GM23338 (cell line): ENCODE data around the gene NOA1. TPM values are rescaled to one million over a fixed set of nuclear protein-coding genes. Genes with fewer than 3 reads are reported as not detected.

ENCODE experiments used
- ATAC-seq: fragments of 200-7000 bp; cut with Tn5 transposase; 3 replicates; pipeline ENCODE4 v1.9.1; 2020
- DNase-seq: peaks from one replicate; pipeline ENCODE4 v3.0.0-alpha.2; 2015; ENCODE audit warnings: low spot score
- H2AFZ ChIP-seq: fragments of 200-600 bp; sonication (generic); 2 replicates; pipeline ENCODE4 v1.8.0; 2016; ENCODE audit warnings: antibody characterized with exemption, mild to moderate bottlenecking, moderate library complexity
- H3F3A ChIP-seq: fragments of 200-600 bp; sonication (generic); replicated peaks from 2 replicates; pipeline ENCODE4 v1.8.0; 2017; ENCODE audit warnings: antibody characterized with exemption, mixed run types, low read depth
- H3K27ac ChIP-seq: fragments of 200-600 bp; sonication (generic); 2 replicates; pipeline ENCODE4 v1.6.1; 2016; ENCODE audit warnings: low read depth
- H3K27me3 ChIP-seq: fragments of 200-600 bp; sonication (generic); 2 replicates; pipeline ENCODE4 v1.8.0; 2016; ENCODE audit warnings: mild to moderate bottlenecking, mixed run types, moderate library complexity; ENCODE audit not compliant: insufficient read depth
- H3K36me3 ChIP-seq: fragments of 200-600 bp; sonication (generic); 2 replicates; pipeline ENCODE4 v1.8.0; 2016; ENCODE audit warnings: mild to moderate bottlenecking; ENCODE audit not compliant: insufficient read depth
- H3K4me1 ChIP-seq: fragments of 200-600 bp; sonication (generic); 2 replicates; pipeline ENCODE4 v1.8.0; 2016; ENCODE audit warnings: mild to moderate bottlenecking, moderate library complexity; ENCODE audit not compliant: insufficient read depth
- H3K4me2 ChIP-seq: fragments of 200-600 bp; sonication (generic); 2 replicates; pipeline ENCODE4 v1.7.1; 2017; ENCODE audit warnings: mixed run types
- H3K4me3 ChIP-seq: fragments of 200-600 bp; sonication (generic); 2 replicates; pipeline ENCODE4 v1.6.1; 2016; ENCODE audit warnings: mixed run types
- H3K79me2 ChIP-seq: fragments of 200-600 bp; sonication (generic); replicated peaks from 2 replicates; pipeline ENCODE4 v1.8.0; 2017; ENCODE audit warnings: mild to moderate bottlenecking; ENCODE audit not compliant: insufficient read depth
- H3K9me2 ChIP-seq: fragments of 200-600 bp; sonication (generic); 2 replicates; pipeline ENCODE4 v1.8.0; 2017; ENCODE audit not compliant: insufficient read depth
- H4K20me1 ChIP-seq: fragments of 200-600 bp; sonication (generic); replicated peaks from 2 replicates; pipeline ENCODE4 v1.8.0; 2017; ENCODE audit warnings: mild to moderate bottlenecking; ENCODE audit not compliant: insufficient read depth
- H3K27ac Mint-ChIP-seq: 2 replicates; pipeline ENCODE4 v1.8.0; 2020; ENCODE audit warnings: inconsistent platforms, mild to moderate bottlenecking, moderate library complexity, mixed read lengths
- H3K27me3 Mint-ChIP-seq: 3 replicates; pipeline ENCODE4 v1.8.0; 2022; ENCODE audit warnings: low read depth, mild to moderate bottlenecking, moderate library complexity, mixed read lengths, inconsistent platforms; ENCODE audit not compliant: insufficient read depth, poor library complexity
- H3K36me3 Mint-ChIP-seq: 3 replicates; pipeline ENCODE4 v1.8.0; 2021; ENCODE audit warnings: low read depth, mild to moderate bottlenecking, inconsistent platforms, moderate library complexity, mixed read lengths
- H3K4me1 Mint-ChIP-seq: 3 replicates; pipeline ENCODE4 v1.8.0; 2020; ENCODE audit warnings: mild to moderate bottlenecking, inconsistent platforms, mixed read lengths
- H3K4me3 Mint-ChIP-seq: 3 replicates; pipeline ENCODE4 v1.8.0; 2021; ENCODE audit warnings: moderate library complexity, mild to moderate bottlenecking, inconsistent platforms, mixed read lengths
- H3K9me3 Mint-ChIP-seq: 3 replicates; pipeline ENCODE4 v1.8.0; 2020; ENCODE audit warnings: moderate library complexity, mild to moderate bottlenecking, inconsistent platforms, mixed read lengths
- CREB1 ChIP-seq: fragments of 250-450 bp; sonication (Bioruptor Pico); IDR thresholded peaks from 2 replicates; pipeline ENCODE4 v1.5.0; 2020; ENCODE audit warnings: low read depth, mild to moderate bottlenecking, moderate library complexity
- CTCF ChIP-seq, 2 experiments: fragments of 200-600 bp in 1 of 2; sonication (generic) in 1 of 2; conservative IDR thresholded peaks; 2 replicates each; pipeline versions ENCODE4 v1.5.1 to v1.6.1; 2016 to 2017; ENCODE audit warnings: antibody characterized with exemption in 2 of 2, low read depth in 2 of 2, mild to moderate bottlenecking in 2 of 2, moderate library complexity in 1 of 2
- ETS1 ChIP-seq: IDR thresholded peaks from 2 replicates; pipeline ENCODE4 v1.6.1; 2016; ENCODE audit warnings: antibody characterized with exemption
- EZH2 ChIP-seq: fragments of 200-600 bp; sonication (generic); IDR thresholded peaks from one replicate; pipeline ENCODE4 v1.8.0; 2017; ENCODE audit warnings: antibody characterized with exemption, mild to moderate bottlenecking, low read depth; ENCODE audit not compliant: unreplicated experiment
- EZH2phosphoT487 ChIP-seq: fragments of 200-600 bp; sonication (generic); IDR thresholded peaks from one replicate; pipeline ENCODE4 v1.8.1; 2018; ENCODE audit warnings: antibody characterized with exemption; ENCODE audit not compliant: unreplicated experiment
- JUNB ChIP-seq: IDR thresholded peaks from one replicate; pipeline ENCODE4 v1.6.1; 2016; ENCODE audit warnings: antibody characterized with exemption; ENCODE audit not compliant: unreplicated experiment
- NANOG ChIP-seq: IDR thresholded peaks from 2 replicates; pipeline ENCODE4 v1.6.1; 2016; ENCODE audit warnings: antibody characterized with exemption, borderline replicate concordance
- POLR2AphosphoS5 ChIP-seq: IDR thresholded peaks from 2 replicates; pipeline ENCODE4 v1.6.1; 2016; ENCODE audit warnings: antibody characterized with exemption, low read depth
- REST ChIP-seq: IDR thresholded peaks from one replicate; pipeline ENCODE4 v1.6.1; 2018; ENCODE audit warnings: antibody characterized with exemption; ENCODE audit not compliant: unreplicated experiment
- STAT1 ChIP-seq: IDR thresholded peaks from one replicate; pipeline ENCODE4 v1.6.1; 2016; ENCODE audit warnings: antibody characterized with exemption; ENCODE audit not compliant: unreplicated experiment
- ZNF114 ChIP-seq: fragments of 250-450 bp; sonication (Bioruptor Pico); IDR thresholded peaks from 2 replicates; pipeline ENCODE4 v1.5.0; 2020; ENCODE audit warnings: mild to moderate bottlenecking, moderate library complexity
- ZNF331 ChIP-seq: fragments of 250-450 bp; sonication (Bioruptor Pico); IDR thresholded peaks from 2 replicates; pipeline ENCODE4 v1.5.0; 2020; ENCODE audit warnings: low read depth, mild to moderate bottlenecking, moderate library complexity
- ZNF462 ChIP-seq: fragments of 250-450 bp; sonication (Bioruptor Pico); IDR thresholded peaks from 2 replicates; pipeline ENCODE4 v1.5.0; 2020; ENCODE audit warnings: mild to moderate bottlenecking, moderate library complexity
- polyA plus RNA-seq: library from polyadenylated mRNA; unstranded; fragments of >200 nt; fragmentation: Nextera tagmentation; extraction: Ambion mirVana; gene quantifications from 2 replicates; pipeline ENCODE4 v1.2.1, GENCODE V29; 2016
- total RNA-seq: library from RNA; depleted of rRNA; stranded (reverse); fragments of >200 nt; shearing (Covaris generic); gene quantifications from 2 replicates; pipeline ENCODE4 v1.2.3, GENCODE V29; 2014

The NOA1 gene
- total and polyA plus RNA-seq, 2 experiments from 2014 or later, result 15.1 to 50.2 TPM

- no peak overlapping the region for H3K4me3 Mint-ChIP-seq
- no peak overlapping the region for H3K27ac Mint-ChIP-seq
These were observed 8.8 kb upstream of the NOA1 start for GRCh38 chr4:56986192-56986591.

More at GRCh38 chr4:56986192-56986591, 8.8 kb upstream of the NOA1 start:
- no peaks in the 10 kb centered on the region for H3K27me3 ChIP-seq
- no peak overlapping the region for H3K27ac ChIP-seq
- H3K4me3 ChIP-seq, result no peak overlapping the region
- no peak overlapping the region for H2AFZ ChIP-seq
- peaks cover 45% of the 10 kb centered on the region for H3K36me3 ChIP-seq
- H3K9me2 ChIP-seq, result no peaks in the 10 kb centered on the region
- H3K9me3 Mint-ChIP-seq, result no peaks in the 10 kb centered on the region
- no peak for DNase-seq
- no peak for TF ChIP-seq ZNF331 (CRISPR knock-in tag)
- TF ChIP-seq NANOG, result no peak
- no peak for TF ChIP-seq ZNF114 (CRISPR knock-in tag)
- no peak for TF ChIP-seq ZNF462
- TF ChIP-seq REST, result no peak
- TF ChIP-seq STAT1, result no peak
- TF ChIP-seq CTCF (conservative IDR thresholded peaks at IDR 0.05; ENCODE audit: low read depth in 2 of 2), result no peak
- TF ChIP-seq EZH2phosphoT487, result no peak
- no peak for TF ChIP-seq CREB1
- no peak for TF ChIP-seq POLR2AphosphoS5
- no peak for TF ChIP-seq EZH2
- no peak for TF ChIP-seq ETS1
- no peak for TF ChIP-seq JUNB
- no peaks in the 10 kb centered on the region for H3K27me3 Mint-ChIP-seq
- peaks cover 66% of the 10 kb centered on the region for H4K20me1 ChIP-seq
- H3K4me1 Mint-ChIP-seq, result no peaks in the 10 kb centered on the region; the same call in 2 of the 3 replicates
- H3K4me2 ChIP-seq, result no peak overlapping the region
- peaks cover 100% of the 10 kb centered on the region for H3K79me2 ChIP-seq
- peaks cover 42% of the 10 kb centered on the region for H3K36me3 Mint-ChIP-seq
- no peaks in the 10 kb centered on the region for H3K4me1 ChIP-seq
- ATAC-seq, result no peak
- H3F3A ChIP-seq, result no peaks in the 10 kb centered on the region
